Natural killer cell (primary cell): Measurements from ENCODE around the gene EPHB4. TPM values are rescaled to one million over a fixed set of nuclear protein-coding genes. Genes with fewer than 3 reads are reported as not detected.

Source experiments
- ATAC-seq, 3 donors: fragments of 150-1000 bp in 2 of 3; fragments of 200-7000 bp in 1 of 3; cut with Tn5 transposase; 1 replicate in 1 of 3; 2 replicates in 2 of 3; pipeline ENCODE4 v1.10.0; 2021; ENCODE audit warnings: mild to moderate bottlenecking in 2 of 3, moderate library complexity in 2 of 3
- DNase-seq, 2 donors: peaks; one replicate each; pipeline versions ENCODE4 v3.0.0 to v3.0.0-alpha.2; 2013 to 2021; ENCODE audit warnings: mixed read lengths in 1 of 2
- H3K27ac ChIP-seq: one replicate; pipeline ENCODE4 v1.5.1; 2013; ENCODE audit warnings: mild to moderate bottlenecking, low read length
- H3K27me3 ChIP-seq: one replicate; pipeline ENCODE4 v1.6.1; 2013; ENCODE audit warnings: low read length; ENCODE audit not compliant: control insufficient read depth, insufficient read depth
- H3K36me3 ChIP-seq: one replicate; pipeline ENCODE4 v1.6.1; 2013; ENCODE audit warnings: low read length; ENCODE audit not compliant: control insufficient read depth, insufficient read depth
- H3K4me1 ChIP-seq: one replicate; pipeline ENCODE4 v1.6.1; 2013; ENCODE audit warnings: low read length; ENCODE audit not compliant: control insufficient read depth, insufficient read depth
- H3K4me3 ChIP-seq: one replicate; pipeline ENCODE4 v1.5.1; 2013; ENCODE audit warnings: low read length
- H3K9me3 ChIP-seq: one replicate; pipeline ENCODE4 v1.6.1; 2013; ENCODE audit warnings: low read length; ENCODE audit not compliant: control insufficient read depth, insufficient read depth
- H3K27ac Mint-ChIP-seq, 2 donors: one replicate each; pipeline ENCODE4 v1.8.0; 2022; ENCODE audit warnings: mild to moderate bottlenecking in 2 of 2, mixed read lengths in 2 of 2, moderate library complexity in 1 of 2
- H3K27me3 Mint-ChIP-seq, 2 donors: one replicate each; pipeline ENCODE4 v1.8.0; 2022; ENCODE audit warnings: low read depth in 2 of 2, mixed read lengths in 2 of 2
- H3K36me3 Mint-ChIP-seq: one replicate; pipeline ENCODE4 v1.8.0; 2022; ENCODE audit warnings: mixed read lengths
- H3K4me1 Mint-ChIP-seq, 2 donors: one replicate each; pipeline ENCODE4 v1.8.0; 2022; ENCODE audit warnings: mixed read lengths in 2 of 2
- H3K4me3 Mint-ChIP-seq: one replicate; pipeline ENCODE4 v1.8.0; 2022; ENCODE audit warnings: mild to moderate bottlenecking, moderate library complexity, mixed read lengths
- H3K9me3 Mint-ChIP-seq, 2 donors: one replicate each; pipeline ENCODE4 v1.8.0; 2022; ENCODE audit warnings: mixed read lengths in 2 of 2
- WGBS: methylation state at CpG from one replicate; pipeline ENCODE4 v1.1.7; 2013; ENCODE audit warnings: missing lambda C conversion rate; ENCODE audit not compliant: insufficient coverage; 5-methylcytosine and 5-hydroxymethylcytosine counted together
- intact Hi-C: fragments of 100-400 bp; cut with micrococcal nuclease; formaldehyde crosslinking; loops from one replicate; pipeline ENCODE4 v1.14.2; 2022
- total RNA-seq, 4 donors: library from RNA; stranded (reverse); fragments of 120-200 nt in 1 of 4; gene quantifications; one replicate each; pipeline versions ENCODE4 v1.2.3 to v1.2.4, GENCODE V29; 2013 to 2022
- TF ChIP-seq, protein P1 (sequence below): fragments of 200-600 bp; IDR thresholded peaks from one replicate; pipeline ENCODE4 v1.8.0; 2022; ENCODE audit warnings: antibody characterized with exemption

Gene EPHB4
- total RNA-seq, 3 donors from 2014 or later (not counting 1 experiment from before 2014, with no cell fraction given): 0.66 to 1.5 (median 0.88) TPM

DNA sequence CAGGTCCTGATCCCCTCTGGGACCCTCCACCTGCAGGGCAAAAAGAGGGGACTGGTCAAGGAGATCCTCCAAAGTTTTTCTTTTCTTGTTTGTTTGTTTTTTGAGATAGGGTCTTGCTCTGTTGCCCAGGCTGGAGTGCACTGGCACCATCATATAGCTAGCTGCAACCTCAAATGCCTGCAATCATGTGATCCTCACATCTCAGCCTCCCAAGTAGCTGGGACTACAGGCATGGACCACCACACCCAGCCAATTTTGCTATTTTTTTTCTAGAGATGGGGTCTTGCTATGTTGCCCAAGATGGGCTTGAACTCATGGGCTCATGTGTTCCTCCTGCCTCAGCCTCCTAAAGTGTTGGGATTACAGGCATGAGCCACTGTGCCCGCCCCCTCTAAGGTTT lies 41.0 kb downstream of the EPHB4 start:
- no peak overlapping the region for H3K4me3 ChIP-seq
- TF ChIP-seq, protein P1, sequence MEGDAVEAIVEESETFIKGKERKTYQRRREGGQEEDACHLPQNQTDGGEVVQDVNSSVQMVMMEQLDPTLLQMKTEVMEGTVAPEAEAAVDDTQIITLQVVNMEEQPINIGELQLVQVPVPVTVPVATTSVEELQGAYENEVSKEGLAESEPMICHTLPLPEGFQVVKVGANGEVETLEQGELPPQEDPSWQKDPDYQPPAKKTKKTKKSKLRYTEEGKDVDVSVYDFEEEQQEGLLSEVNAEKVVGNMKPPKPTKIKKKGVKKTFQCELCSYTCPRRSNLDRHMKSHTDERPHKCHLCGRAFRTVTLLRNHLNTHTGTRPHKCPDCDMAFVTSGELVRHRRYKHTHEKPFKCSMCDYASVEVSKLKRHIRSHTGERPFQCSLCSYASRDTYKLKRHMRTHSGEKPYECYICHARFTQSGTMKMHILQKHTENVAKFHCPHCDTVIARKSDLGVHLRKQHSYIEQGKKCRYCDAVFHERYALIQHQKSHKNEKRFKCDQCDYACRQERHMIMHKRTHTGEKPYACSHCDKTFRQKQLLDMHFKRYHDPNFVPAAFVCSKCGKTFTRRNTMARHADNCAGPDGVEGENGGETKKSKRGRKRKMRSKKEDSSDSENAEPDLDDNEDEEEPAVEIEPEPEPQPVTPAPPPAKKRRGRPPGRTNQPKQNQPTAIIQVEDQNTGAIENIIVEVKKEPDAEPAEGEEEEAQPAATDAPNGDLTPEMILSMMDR: no peak
- Mint-ChIP-seq H3K36me3 (no peaks in the 10 kb centered on the region), H3K4me3 (no peak overlapping the region), H3K27ac (peak overlapping the region in 1 of 2 donors; percentile 71), H3K9me3 (no peaks in the 10 kb centered on the region), H3K4me1 (peaks cover 5 to 7% of the 10 kb centered on the region in 2 donors), H3K27me3 (peaks cover 6 to 11% of the 10 kb centered on the region in 2 donors)
- DNase-seq (no peak), ATAC-seq (no peak)
- H3K36me3 ChIP-seq: no peaks in the 10 kb centered on the region
- no peaks in the 10 kb centered on the region for H3K4me1 ChIP-seq
- no peak overlapping the region for H3K27ac ChIP-seq
- 78% methylated on average over 1 of the region's 1 CpG for WGBS
- H3K9me3 ChIP-seq: no peaks in the 10 kb centered on the region
- H3K27me3 ChIP-seq: no peaks in the 10 kb centered on the region
- intact Hi-C loops: no loop called here

DNA sequence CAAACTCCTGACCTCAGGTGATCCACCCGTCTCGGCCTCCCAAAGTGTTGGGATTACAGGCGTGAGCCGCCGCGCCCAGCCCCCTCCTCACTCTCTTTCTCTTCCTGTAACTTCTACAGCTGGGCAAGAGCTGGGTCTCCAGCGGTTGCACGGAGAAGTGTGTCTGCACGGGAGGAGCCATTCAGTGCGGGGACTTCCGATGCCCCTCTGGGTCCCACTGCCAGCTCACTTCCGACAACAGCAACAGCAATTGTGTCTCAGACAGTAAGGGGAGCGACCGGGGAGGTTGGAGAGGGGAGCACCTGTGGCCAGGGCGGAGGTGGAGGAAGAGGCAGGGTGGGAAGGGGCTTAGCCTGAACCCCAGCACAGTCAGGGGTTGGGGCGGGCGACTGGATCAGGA lies 41.4 kb downstream of the EPHB4 start:
- ATAC-seq (peak; percentile 51 to 83 (median 71)), DNase-seq (no peak)
- intact Hi-C loops: no loop called here
- peak overlapping the region; percentile 75 for H3K4me3 Mint-ChIP-seq
- peak overlapping the region in 1 of 2 donors; percentile 71 for H3K27ac Mint-ChIP-seq
- peaks cover 5 to 7% of the 10 kb centered on the region in 2 donors for H3K4me1 Mint-ChIP-seq
- no peak overlapping the region for H3K27ac ChIP-seq
- H3K9me3 Mint-ChIP-seq: no peaks in the 10 kb centered on the region
- no peak overlapping the region for H3K4me3 ChIP-seq
- no peaks in the 10 kb centered on the region for H3K27me3 ChIP-seq
- TF ChIP-seq, protein P1: no peak
- H3K36me3 ChIP-seq: no peaks in the 10 kb centered on the region
- 21% methylated on average over 17 of the region's 17 CpGs for WGBS
- H3K27me3 Mint-ChIP-seq: peaks cover 6 to 11% of the 10 kb centered on the region in 2 donors
- no peaks in the 10 kb centered on the region for H3K9me3 ChIP-seq
- H3K36me3 Mint-ChIP-seq: no peaks in the 10 kb centered on the region
- no peaks in the 10 kb centered on the region for H3K4me1 ChIP-seq

DNA sequence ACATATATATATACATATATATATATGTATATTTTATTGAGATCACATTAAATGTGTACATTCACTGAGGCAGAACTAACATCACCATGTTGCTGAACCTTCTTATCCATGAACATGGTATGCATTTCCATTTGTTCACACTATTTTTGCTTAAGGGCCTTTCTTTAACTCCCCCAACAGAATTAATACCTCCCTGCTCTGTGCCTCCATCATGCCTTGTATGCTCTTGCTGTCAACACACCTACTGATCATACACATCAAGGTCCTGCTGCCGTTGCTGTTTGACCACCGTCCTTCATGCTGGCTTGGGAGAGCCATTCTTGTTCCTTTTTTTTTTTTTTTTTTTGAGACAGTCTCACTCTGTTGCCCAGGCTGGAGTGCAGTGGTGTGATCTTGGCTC lies 43.5 kb downstream of the EPHB4 start:
- TF ChIP-seq, protein P1: no peak
- Histone ChIP-seq H3K27me3 (no peaks in the 10 kb centered on the region), H3K9me3 (no peaks in the 10 kb centered on the region), H3K4me3 (no peak overlapping the region), H3K27ac (no peak overlapping the region), H3K4me1 (no peaks in the 10 kb centered on the region), H3K36me3 (no peaks in the 10 kb centered on the region)
- H3K4me3 Mint-ChIP-seq: no peak overlapping the region
- no peak overlapping the region for H3K27ac Mint-ChIP-seq
- H3K4me1 Mint-ChIP-seq: peaks cover 5 to 7% of the 10 kb centered on the region in 2 donors
- H3K27me3 Mint-ChIP-seq: peaks cover 6 to 8% of the 10 kb centered on the region in 2 donors
- no peaks in the 10 kb centered on the region for H3K9me3 Mint-ChIP-seq
- DNase-seq (no peak), ATAC-seq (no peak)
- 90% methylated on average over 2 of the region's 2 CpGs for WGBS
- no peaks in the 10 kb centered on the region for H3K36me3 Mint-ChIP-seq
- intact Hi-C loops: no loop called here

DNA sequence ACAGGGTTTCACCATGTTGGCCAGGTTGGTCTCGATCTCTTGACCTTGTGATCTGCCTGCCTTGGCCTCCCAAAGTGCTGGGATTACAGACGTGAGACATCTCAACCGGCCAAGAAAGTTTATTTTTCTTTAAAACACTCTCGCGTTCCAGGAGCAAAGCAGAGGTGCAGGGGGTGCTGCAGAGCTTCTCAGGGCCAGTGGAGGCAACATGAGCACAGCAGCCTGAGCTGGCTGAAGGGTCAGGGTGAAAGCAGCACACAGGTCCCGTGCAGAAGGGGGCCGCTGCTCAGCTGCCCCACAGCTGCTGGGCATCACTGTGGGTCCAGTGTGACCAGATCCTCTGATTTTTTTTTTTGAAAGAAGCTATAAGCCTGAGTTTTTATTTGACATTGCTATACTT lies 46.1 kb downstream of the EPHB4 start:
- Mint-ChIP-seq H3K36me3 (no peaks in the 10 kb centered on the region), H3K9me3 (no peaks in the 10 kb centered on the region), H3K27me3 (peaks cover 6 to 8% of the 10 kb centered on the region in 2 donors), H3K4me3 (no peak overlapping the region), H3K27ac (no peak overlapping the region), H3K4me1 (peaks cover 5 to 6% of the 10 kb centered on the region in 2 donors)
- 80% methylated on average over 7 of the region's 7 CpGs for WGBS
- ATAC-seq: no peak
- TF ChIP-seq, protein P1: no peak
- Histone ChIP-seq H3K4me3 (no peak overlapping the region), H3K27ac (no peak overlapping the region), H3K4me1 (no peaks in the 10 kb centered on the region), H3K36me3 (no peaks in the 10 kb centered on the region), H3K9me3 (no peaks in the 10 kb centered on the region), H3K27me3 (no peaks in the 10 kb centered on the region)
- DNase-seq: no peak
- intact Hi-C loops: no loop called here
